Measurements from ENCODE around the gene PRRT4. TPM values are rescaled to one million over a fixed set of nuclear protein-coding genes. Genes with fewer than 3 reads are reported as not detected.

Gene PRRT4
- total RNA-seq, 1 donor from 2014 or later: not detected

GRCh38 chr7:128347647-128348097 is 13.8 kb downstream of the PRRT4 start:
- DNase-seq (ENCODE audit: low read depth in 2 of 2): peak; percentile 30 to 53

GRCh38 chr7:128344431-128344774 is 17.1 kb downstream of the PRRT4 start:
- DNase-seq (ENCODE audit: low read depth in 2 of 2): no peak

- DNase-seq (ENCODE audit: low read depth in 2 of 2): peak; percentile 89 to 94
These were observed 17.7 kb downstream of the PRRT4 start, which contains the start of gene RBM28 for GRCh38 chr7:128343554-128344430. RBM28 (minus strand) TSS chr7:128343908; CDS start chr7:128343793, 115 bp downstream.

- no peak for DNase-seq (ENCODE audit: low read depth in 2 of 2)
These were observed 19.8 kb downstream of the PRRT4 start for GRCh38 chr7:128341733-128342132.

DNA sequence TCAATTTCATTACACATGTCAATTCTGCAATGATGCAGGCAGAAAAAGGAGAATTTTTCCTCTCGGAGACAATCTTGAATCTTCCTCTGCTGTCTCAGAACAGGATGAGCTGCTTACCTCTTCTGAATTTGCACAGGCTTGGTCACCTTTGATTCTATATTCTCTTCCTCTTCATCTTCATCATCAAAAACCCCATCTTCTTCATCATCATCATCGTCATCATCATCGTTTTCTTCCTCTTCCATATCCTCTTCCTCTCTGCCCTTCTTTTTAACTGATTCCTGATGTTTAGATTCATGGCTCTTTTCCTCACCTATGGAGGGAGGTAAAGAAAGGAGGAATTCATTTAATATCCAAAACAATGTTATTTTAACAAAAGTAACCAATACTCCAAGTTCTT is 25.8 kb downstream of the PRRT4 start:
- no peak for DNase-seq (ENCODE audit: low read depth in 2 of 2)

- no peak for DNase-seq (ENCODE audit: low read depth in 2 of 2)
These were observed 37.2 kb downstream of the PRRT4 start for GRCh38 chr7:128324368-128324680.

- no peak for DNase-seq (ENCODE audit: low read depth in 2 of 2)
These were observed 37.8 kb downstream of the PRRT4 start for GRCh38 chr7:128323459-128324367.

- no peak for DNase-seq (ENCODE audit: low read depth in 2 of 2)
These were observed 38.5 kb downstream of the PRRT4 start for GRCh38 chr7:128323040-128323439.

DNA sequence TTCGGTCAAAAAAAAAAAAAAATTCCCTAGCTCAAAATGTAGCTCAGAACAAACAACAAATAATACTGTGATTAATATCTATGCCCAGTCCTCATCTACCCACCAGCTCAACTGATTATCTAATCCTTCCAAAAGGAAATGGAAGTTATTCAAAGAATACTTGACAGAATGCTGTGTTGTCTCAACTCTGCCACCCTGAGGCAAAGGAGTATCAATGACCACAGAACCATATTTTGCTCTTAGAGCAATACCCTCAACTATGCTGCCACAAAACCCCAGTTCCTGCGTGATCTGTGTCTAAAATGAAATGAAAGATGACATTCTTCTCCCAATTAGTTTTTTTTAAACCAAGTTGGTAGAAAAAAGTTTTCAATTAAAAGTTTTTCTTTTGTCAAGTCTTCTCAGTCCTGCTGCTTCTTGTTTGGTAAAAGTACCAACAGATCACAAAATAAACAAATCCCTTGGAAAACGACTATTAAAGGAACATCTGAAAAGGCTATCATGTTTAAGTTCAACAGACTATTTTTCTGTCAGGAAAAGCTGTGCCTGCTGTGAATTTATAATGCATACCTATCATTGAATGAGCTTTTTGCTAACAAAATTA is 39.3 kb downstream of the PRRT4 start:
- peak in 1 of 2 donors; percentile 52 for DNase-seq (ENCODE audit: low read depth in 2 of 2)

DNA sequence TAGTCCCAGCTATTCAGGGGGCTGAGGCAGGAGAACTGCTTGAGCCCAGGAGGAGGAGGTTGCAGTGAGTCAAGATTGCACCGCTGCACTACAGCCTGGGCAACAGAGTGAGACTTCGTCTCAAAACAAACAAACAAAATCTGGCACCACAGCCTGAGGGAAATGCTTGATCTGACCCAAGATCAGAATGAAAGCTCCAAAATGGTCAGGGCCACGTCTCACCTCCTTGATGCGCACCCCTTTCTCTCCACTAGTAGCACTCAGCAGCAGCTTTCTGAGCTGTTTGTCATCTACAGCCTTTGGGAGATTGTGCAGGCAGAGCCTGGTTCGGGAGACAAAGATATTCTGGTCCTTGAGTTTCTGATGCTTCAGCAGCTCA is 40.5 kb downstream of the PRRT4 start:
- no peak for DNase-seq (ENCODE audit: low read depth in 2 of 2)

GRCh38 chr7:128318691-128319090 is 42.8 kb downstream of the PRRT4 start:
- peak in 1 of 2 donors; percentile 23 for DNase-seq (ENCODE audit: low read depth in 2 of 2)

- no peak for DNase-seq (ENCODE audit: low read depth in 2 of 2)
These were observed 50.5 kb downstream of the PRRT4 start for GRCh38 chr7:128311013-128311412.

GRCh38 chr7:128310499-128310898 is 51.0 kb downstream of the PRRT4 start:
- no peak for DNase-seq (ENCODE audit: low read depth in 2 of 2)

DNA sequence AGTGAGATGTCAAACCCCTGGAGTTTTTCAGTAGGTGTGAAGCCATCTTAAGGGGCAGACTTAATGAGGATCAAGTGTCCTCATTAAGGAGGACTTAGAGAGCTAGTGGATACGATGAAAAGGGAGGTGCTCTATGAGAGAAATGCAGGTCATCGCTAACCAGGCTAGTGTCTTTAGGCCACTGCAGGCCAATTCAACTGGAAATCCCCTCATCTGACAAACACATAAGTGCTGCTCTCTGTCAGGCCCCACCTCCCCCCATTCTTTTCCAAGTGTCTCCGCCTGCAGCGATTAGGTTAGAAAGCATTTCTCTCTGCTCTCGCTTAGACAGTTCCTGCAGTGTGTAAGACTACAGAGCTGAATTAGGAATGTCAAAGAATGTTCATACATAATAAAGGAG is 51.5 kb downstream of the PRRT4 start:
- no peak for DNase-seq (ENCODE audit: low read depth in 2 of 2)

DNA sequence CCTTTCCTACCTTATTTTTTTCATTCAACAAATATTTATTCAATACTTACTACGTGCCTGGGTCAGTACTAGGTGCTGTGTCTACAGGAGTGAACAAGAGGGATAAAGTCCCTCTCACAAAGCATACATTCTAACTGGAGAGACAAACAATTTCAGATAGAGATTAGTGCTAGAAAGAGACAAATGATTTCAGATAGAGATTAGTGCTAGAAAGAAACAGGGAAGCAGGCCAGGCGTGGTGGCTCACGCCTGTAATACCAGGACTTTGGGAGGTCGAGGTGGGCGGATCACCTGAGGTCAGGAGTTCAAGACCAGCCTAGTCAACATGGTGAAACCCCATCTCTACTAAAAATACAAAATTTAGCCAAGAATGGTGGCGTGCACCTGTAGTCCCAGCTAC is 52.4 kb downstream of the PRRT4 start:
- DNase-seq (ENCODE audit: low read depth in 2 of 2): no peak

DNA sequence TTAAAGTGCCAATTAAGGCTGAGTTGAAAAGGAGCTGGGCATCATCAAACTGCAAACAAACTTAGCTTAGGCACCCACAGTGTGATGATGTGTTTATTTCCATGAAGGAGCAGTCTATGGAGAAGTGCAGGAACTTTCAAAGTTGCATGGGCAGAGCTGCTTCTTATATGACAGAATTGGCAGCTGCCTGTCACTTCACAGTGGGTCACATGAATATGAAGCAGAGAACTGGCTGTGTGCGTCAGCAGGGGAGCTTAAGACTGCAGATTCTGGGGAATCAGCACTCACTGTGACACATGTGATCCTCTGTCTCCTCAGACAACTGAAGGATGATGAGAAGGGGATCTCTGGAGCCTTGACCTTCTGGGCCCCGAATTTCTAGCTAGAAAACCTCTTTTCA is 54.4 kb downstream of the PRRT4 start:
- DNase-seq (ENCODE audit: low read depth in 2 of 2): no peak

- no peak for DNase-seq (ENCODE audit: low read depth in 2 of 2)
These were observed 57.3 kb downstream of the PRRT4 start for GRCh38 chr7:128304212-128304611.

GRCh38 chr7:128303643-128304042 is 57.8 kb downstream of the PRRT4 start:
- DNase-seq (ENCODE audit: low read depth in 2 of 2): no peak

DNA sequence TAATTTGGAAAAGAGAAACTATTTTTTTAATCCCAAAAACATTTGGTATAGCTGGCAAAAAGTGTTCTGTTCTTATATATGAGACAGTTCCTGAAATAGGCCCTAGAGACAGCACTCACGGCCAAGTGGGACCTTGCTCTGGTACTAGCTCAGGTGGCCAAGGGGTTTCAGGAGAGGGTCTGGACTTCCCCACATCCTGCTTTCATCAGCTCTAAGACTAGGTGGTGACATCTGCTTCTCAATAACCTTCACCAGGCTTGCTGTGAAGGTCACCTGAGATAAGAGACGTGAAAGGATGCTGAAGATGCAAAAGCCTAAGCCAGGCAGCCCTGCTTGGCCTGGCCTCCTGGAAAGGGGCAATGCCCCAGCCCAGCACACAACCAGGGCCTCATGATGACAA is 58.4 kb downstream of the PRRT4 start:
- DNase-seq (ENCODE audit: low read depth in 2 of 2): no peak

- DNase-seq (ENCODE audit: low read depth in 2 of 2): no peak
These were observed 59.4 kb downstream of the PRRT4 start for GRCh38 chr7:128302139-128302538.

Data from dermis microvascular lymphatic vessel endothelial cell (primary cell).